MCF 10A (cell line): ENCODE results near the gene TRIM67. TPM values are rescaled to one million over a fixed set of nuclear protein-coding genes. Genes with fewer than 3 reads are reported as not detected.
A peak's percentile ranks its signal among the peaks of the same experiment; 100 is the strongest.

Experiments used
- BruUV-seq: library from RNA; stranded (reverse); fragments of 400-500 nt; replicated peaks from 2 replicates; lab custom pipeline; 2021; lab: Mats Ljungman, UMichigan
- CTCF ChIA-PET: fragments of 300-600 bp; sonication (Branson Sonifier 250); formaldehyde crosslinking; extraction: SDS; loops from one replicate; lab custom pipeline; 2021; ENCODE audit warnings: antibody characterized with exemption, inconsistent platforms; lab: Yijun Ruan, JAX
- POLR2A ChIA-PET: fragments of 300-600, 350-650 bp; sonication (Branson Sonifier 250); formaldehyde crosslinking; extraction: SDS; loops from one replicate; lab custom pipeline; 2020; ENCODE audit warnings: antibody characterized with exemption, inconsistent platforms; lab: Yijun Ruan, JAX
- DNase-seq: peaks from one replicate; pipeline ENCODE4 v3.0.0-alpha.2; 2018; ENCODE audit not compliant: unreplicated experiment
- H3K27ac Mint-ChIP-seq: one replicate; pipeline ENCODE4 v1.8.0; 2022; ENCODE audit warnings: mild to moderate bottlenecking, low read depth, mixed read lengths; ENCODE audit not compliant: unreplicated experiment
- H3K27me3 Mint-ChIP-seq: one replicate; pipeline ENCODE4 v1.8.0; 2022; ENCODE audit warnings: mixed read lengths; ENCODE audit not compliant: insufficient read depth, unreplicated experiment
- H3K36me3 Mint-ChIP-seq: one replicate; pipeline ENCODE4 v1.8.0; 2022; ENCODE audit warnings: mild to moderate bottlenecking, moderate library complexity, mixed read lengths; ENCODE audit not compliant: insufficient read depth, unreplicated experiment
- H3K4me1 Mint-ChIP-seq: one replicate; pipeline ENCODE4 v1.8.0; 2022; ENCODE audit warnings: mixed read lengths; ENCODE audit not compliant: insufficient read depth, unreplicated experiment
- H3K4me3 Mint-ChIP-seq: one replicate; pipeline ENCODE4 v1.8.0; 2022; ENCODE audit warnings: mild to moderate bottlenecking, moderate library complexity, mixed read lengths; ENCODE audit not compliant: unreplicated experiment
- H3K9me3 Mint-ChIP-seq: one replicate; pipeline ENCODE4 v1.8.0; 2022; ENCODE audit warnings: mixed read lengths; ENCODE audit not compliant: unreplicated experiment
- intact Hi-C: fragments of 100-400 bp; cut with micrococcal nuclease; formaldehyde crosslinking; loops from 2 replicates; pipeline ENCODE4 v1.14.1; 2022
- total RNA-seq: library from RNA; stranded (reverse); gene quantifications from 2 replicates; pipeline ENCODE4 v1.2.3, GENCODE V29; 2022
- TF ChIP-seq, protein P1 (sequence below): fragments of 200-600 bp; IDR thresholded peaks from one replicate; pipeline ENCODE4 v1.8.0; 2022; ENCODE audit warnings: antibody characterized with exemption, mild to moderate bottlenecking; ENCODE audit not compliant: unreplicated experiment

The TRIM67 gene
- total RNA-seq, 1 experiment from 2014 or later = not detected

DNA sequence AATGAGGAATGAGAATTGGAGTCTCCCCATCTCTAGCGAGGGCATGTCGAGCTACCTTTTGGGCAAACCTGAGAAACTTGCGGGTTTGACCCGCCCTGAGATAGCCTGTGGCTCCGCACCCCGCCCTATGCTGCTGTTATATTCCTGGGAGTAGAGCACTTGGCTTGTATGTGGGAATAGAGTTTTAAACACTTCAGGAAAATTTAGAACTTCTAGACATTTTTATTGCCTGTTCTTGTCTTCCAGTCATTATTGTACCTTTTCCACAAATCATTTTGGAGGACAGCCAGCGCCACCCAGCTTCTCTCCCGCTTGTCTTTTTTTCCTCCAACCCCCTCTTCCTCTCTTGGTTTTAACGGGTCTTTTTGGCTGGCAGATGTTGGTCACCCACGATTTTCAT is 79.9 kb downstream of the TRIM67 start:
- H3K27me3 Mint-ChIP-seq = no peaks in the 10 kb centered on the region
- intact Hi-C loops = loop anchor here (1.0 kb wide), 2 partner anchors 96 to 349 kb away; partner anchors contain the start of gene EXOC8
- peak overlapping the region; percentile 97 for H3K27ac Mint-ChIP-seq
- BruUV-seq = no TSS peak
- POLR2A ChIA-PET = interaction anchor here (0.6 to 6.5 kb wide), 51 partner anchors 9 to 805 kb away, joined by 3 to 343 read pairs (median 4); partner anchors contain the start of genes ARV1, EXOC8, SPRTN and TSNAX
- TF ChIP-seq, protein P1, sequence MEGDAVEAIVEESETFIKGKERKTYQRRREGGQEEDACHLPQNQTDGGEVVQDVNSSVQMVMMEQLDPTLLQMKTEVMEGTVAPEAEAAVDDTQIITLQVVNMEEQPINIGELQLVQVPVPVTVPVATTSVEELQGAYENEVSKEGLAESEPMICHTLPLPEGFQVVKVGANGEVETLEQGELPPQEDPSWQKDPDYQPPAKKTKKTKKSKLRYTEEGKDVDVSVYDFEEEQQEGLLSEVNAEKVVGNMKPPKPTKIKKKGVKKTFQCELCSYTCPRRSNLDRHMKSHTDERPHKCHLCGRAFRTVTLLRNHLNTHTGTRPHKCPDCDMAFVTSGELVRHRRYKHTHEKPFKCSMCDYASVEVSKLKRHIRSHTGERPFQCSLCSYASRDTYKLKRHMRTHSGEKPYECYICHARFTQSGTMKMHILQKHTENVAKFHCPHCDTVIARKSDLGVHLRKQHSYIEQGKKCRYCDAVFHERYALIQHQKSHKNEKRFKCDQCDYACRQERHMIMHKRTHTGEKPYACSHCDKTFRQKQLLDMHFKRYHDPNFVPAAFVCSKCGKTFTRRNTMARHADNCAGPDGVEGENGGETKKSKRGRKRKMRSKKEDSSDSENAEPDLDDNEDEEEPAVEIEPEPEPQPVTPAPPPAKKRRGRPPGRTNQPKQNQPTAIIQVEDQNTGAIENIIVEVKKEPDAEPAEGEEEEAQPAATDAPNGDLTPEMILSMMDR = no peak
- H3K4me1 Mint-ChIP-seq = peaks cover 47% of the 10 kb centered on the region
- H3K9me3 Mint-ChIP-seq = no peaks in the 10 kb centered on the region
- peaks cover 30% of the 10 kb centered on the region for H3K36me3 Mint-ChIP-seq
- H3K4me3 Mint-ChIP-seq = peak overlapping the region; percentile 85
- peak; percentile 53 for DNase-seq
- CTCF ChIA-PET = interaction anchor here (0.6 to 1.7 kb wide), 14 partner anchors 10 to 444 kb away, joined by 3 to 10 read pairs (median 4); partner anchors contain the start of genes EXOC8 and SPRTN

DNA sequence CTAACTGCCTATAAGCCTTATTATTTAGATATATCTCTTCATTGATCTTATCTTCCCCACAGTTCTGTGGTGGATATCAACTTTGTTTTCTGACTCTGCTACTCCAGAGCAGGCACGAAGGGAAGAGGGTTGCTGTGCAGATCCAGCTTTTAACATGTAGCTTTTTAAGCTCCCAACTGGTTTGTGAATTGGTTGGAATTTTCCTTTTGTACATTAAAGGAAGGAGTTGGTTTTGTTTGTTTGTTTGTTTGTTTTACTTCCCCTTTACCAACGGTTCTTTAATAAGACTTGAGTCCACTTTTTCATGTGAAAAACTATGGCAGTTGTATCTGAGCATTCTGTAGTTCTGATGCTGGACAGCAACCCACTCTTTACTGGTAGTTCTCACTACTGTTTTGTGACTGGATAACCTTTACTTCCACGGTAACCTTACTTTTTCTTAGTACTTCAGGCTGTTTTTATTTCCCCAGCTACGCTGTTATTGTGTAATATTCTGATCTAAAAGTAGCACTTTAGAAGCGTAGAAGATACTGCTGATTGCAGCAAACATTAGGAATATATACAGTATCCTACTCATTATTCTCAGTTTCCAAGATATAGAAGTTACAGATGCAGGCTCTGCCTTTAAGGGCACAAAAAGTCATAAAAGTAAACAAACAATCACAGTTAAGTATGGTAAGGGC is 80.8 kb downstream of the TRIM67 start:
- Mint-ChIP-seq H3K4me1 (peaks cover 47% of the 10 kb centered on the region), H3K36me3 (peaks cover 21% of the 10 kb centered on the region), H3K27ac (peak overlapping the region; percentile 97), H3K4me3 (peak overlapping the region; percentile 85), H3K27me3 (no peaks in the 10 kb centered on the region), H3K9me3 (no peaks in the 10 kb centered on the region)
- ChIA-PET CTCF (interaction anchor here (0.6 to 1.7 kb wide), 15 partner anchors 9 to 473 kb away, joined by 3 to 10 read pairs (median 3); partner anchors contain the start of genes EXOC8 and SPRTN), POLR2A (interaction anchor here (0.6 to 6.5 kb wide), 34 partner anchors 9 to 486 kb away, joined by 3 to 343 read pairs (median 5); partner anchors contain the start of genes ARV1, EXOC8, SPRTN and TSNAX)
- TF ChIP-seq, protein P1 = no peak
- BruUV-seq = no TSS peak
- intact Hi-C loops = no loop called here
- DNase-seq = peak; percentile 37

DNA sequence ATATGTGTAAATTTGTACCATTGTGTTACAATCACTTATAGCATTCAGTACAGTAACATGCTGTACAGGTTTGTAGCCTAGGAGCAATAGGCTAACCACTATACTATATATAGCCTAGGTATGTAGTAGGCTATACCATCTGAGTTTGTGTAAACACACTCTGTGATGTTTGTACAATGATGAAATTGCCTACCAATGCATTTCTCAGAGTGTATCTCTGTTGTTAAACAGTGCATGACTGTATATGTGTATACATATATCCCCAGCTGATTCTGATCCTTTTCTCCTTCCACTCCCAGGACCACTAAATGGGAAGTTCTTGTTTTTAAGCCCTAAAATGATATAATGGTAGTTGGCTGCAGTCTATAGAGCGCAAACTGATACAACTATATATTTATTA is 86.9 kb downstream of the TRIM67 start:
- Mint-ChIP-seq H3K27ac (no peak overlapping the region), H3K27me3 (no peaks in the 10 kb centered on the region), H3K36me3 (peaks cover 17% of the 10 kb centered on the region), H3K9me3 (no peaks in the 10 kb centered on the region), H3K4me1 (peaks cover 14% of the 10 kb centered on the region), H3K4me3 (no peak overlapping the region)
- intact Hi-C loops = no loop called here
- no peak for DNase-seq
- POLR2A ChIA-PET = interaction anchor here (1.3 to 5.5 kb wide), 2 partner anchors 7 to 13 kb away, joined by 3 to 51 read pairs; partner anchors contain the start of gene GNPAT
- TF ChIP-seq, protein P1 = no peak
- CTCF ChIA-PET = interaction anchor here (0.7 kb wide), 1 partner anchor 332 kb away, joined by 3 read pairs; no protein-coding TSS in a partner anchor
- no TSS peak for BruUV-seq

DNA sequence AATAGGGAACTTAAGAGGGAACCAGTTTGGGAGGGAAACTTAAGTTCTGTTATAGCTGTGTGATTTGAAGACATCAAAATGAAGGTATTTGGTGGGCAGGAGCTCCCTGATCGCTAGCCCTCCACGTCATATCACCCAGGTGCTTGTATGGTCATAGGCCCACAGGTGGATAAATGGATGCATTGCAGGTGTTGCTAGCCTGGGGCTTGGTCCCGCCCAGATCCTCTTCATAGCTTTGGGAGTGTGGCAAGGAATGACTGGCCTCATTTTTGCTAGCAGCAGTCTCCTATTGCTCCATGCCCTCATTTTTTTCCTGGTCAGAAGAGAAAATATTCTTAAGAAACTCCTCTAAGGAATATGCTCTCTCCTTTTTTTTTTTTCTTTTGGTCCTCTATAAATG is 90.5 kb downstream of the TRIM67 start:
- Mint-ChIP-seq H3K4me1 (no peaks in the 10 kb centered on the region), H3K36me3 (peaks cover 40% of the 10 kb centered on the region), H3K27ac (no peak overlapping the region), H3K9me3 (peaks cover 14% of the 10 kb centered on the region), H3K4me3 (no peak overlapping the region), H3K27me3 (no peaks in the 10 kb centered on the region)
- peak; percentile 36 for DNase-seq
- TF ChIP-seq, protein P1 = no peak
- intact Hi-C loops = no loop called here
- ChIA-PET CTCF (interaction anchor here (0.8 to 1.4 kb wide), 4 partner anchors 10 to 96 kb away, joined by 3 to 5 read pairs (median 4); no protein-coding TSS in a partner anchor), POLR2A (interaction anchor here (0.7 to 5.5 kb wide), 4 partner anchors 11 to 83 kb away, joined by 3 to 51 read pairs (median 3); partner anchors contain the start of gene GNPAT)
- no TSS peak for BruUV-seq
